ENCODE data around the gene NPPA. TPM values are rescaled to one million over a fixed set of nuclear protein-coding genes. Genes with fewer than 3 reads are reported as not detected.

NPPA gene
- total RNA-seq, 1 experiment from 2014 or later, result not detected

GRCh38 chr1:11842154-11843041 is 5.2 kb downstream of the NPPA start:
- no peak for DNase-seq (ENCODE audit: low read depth)

GRCh38 chr1:11841245-11842153 is 6.1 kb downstream of the NPPA start:
- no peak for DNase-seq (ENCODE audit: low read depth)

- no peak for DNase-seq (ENCODE audit: low read depth)
Measured at GRCh38 chr1:11839727-11840705, 7.6 kb downstream of the NPPA start.

GRCh38 chr1:11838349-11839272 is 9.0 kb downstream of the NPPA start:
- peak; percentile 33 for DNase-seq (ENCODE audit: low read depth)

GRCh38 chr1:11837767-11838348 is 9.7 kb downstream of the NPPA start:
- no peak for DNase-seq (ENCODE audit: low read depth)

GRCh38 chr1:11836955-11837766 is 10.4 kb downstream of the NPPA start:
- DNase-seq (ENCODE audit: low read depth), result no peak

GRCh38 chr1:11835441-11836225 is 11.9 kb downstream of the NPPA start:
- DNase-seq (ENCODE audit: low read depth), result no peak

GRCh38 chr1:11833900-11834299 is 13.7 kb downstream of the NPPA start:
- no peak for DNase-seq (ENCODE audit: low read depth)

GRCh38 chr1:11833497-11833896 is 14.1 kb downstream of the NPPA start:
- no peak for DNase-seq (ENCODE audit: low read depth)

GRCh38 chr1:11831945-11832725 is 15.4 kb downstream of the NPPA start:
- no peak for DNase-seq (ENCODE audit: low read depth)

GRCh38 chr1:11828511-11828910 is 19.1 kb downstream of the NPPA start:
- DNase-seq (ENCODE audit: low read depth), result no peak

GRCh38 chr1:11826946-11827345 is 20.6 kb downstream of the NPPA start:
- DNase-seq (ENCODE audit: low read depth), result no peak

- DNase-seq (ENCODE audit: low read depth), result no peak
Measured at GRCh38 chr1:11825131-11825530, 22.5 kb downstream of the NPPA start.

- DNase-seq (ENCODE audit: low read depth), result no peak
Measured at GRCh38 chr1:11823366-11824137, 24.0 kb downstream of the NPPA start.

GRCh38 chr1:11822091-11822490 is 25.5 kb downstream of the NPPA start:
- DNase-seq (ENCODE audit: low read depth), result no peak

- no peak for DNase-seq (ENCODE audit: low read depth)
Measured at GRCh38 chr1:11817192-11817591, 30.4 kb downstream of the NPPA start.

All from LHCN-M2 (cell line).